AG09309 (cell line): ENCODE measurements around the gene HOXA13.

ENCODE experiments used
- DNase-seq: peaks from one replicate; pipeline ENCODE4 v3.0.0-alpha.2; 2010; ENCODE audit warnings: low read depth
- H3K4me3 ChIP-seq: 2 replicates; pipeline ENCODE4 v1.5.1; 2011; ENCODE audit warnings: mild to moderate bottlenecking, low read depth, low read length, moderate library complexity; ENCODE audit not compliant: control insufficient read depth
- TF ChIP-seq, protein P1 (sequence below): IDR thresholded peaks from 2 replicates; pipeline ENCODE4 v1.5.1; 2011; ENCODE audit warnings: mild to moderate bottlenecking, low read depth, low read length, inconsistent platforms; ENCODE audit not compliant: insufficient read depth, control insufficient read depth; ENCODE audit errors: missing control alignments

The HOXA13 gene

DNA sequence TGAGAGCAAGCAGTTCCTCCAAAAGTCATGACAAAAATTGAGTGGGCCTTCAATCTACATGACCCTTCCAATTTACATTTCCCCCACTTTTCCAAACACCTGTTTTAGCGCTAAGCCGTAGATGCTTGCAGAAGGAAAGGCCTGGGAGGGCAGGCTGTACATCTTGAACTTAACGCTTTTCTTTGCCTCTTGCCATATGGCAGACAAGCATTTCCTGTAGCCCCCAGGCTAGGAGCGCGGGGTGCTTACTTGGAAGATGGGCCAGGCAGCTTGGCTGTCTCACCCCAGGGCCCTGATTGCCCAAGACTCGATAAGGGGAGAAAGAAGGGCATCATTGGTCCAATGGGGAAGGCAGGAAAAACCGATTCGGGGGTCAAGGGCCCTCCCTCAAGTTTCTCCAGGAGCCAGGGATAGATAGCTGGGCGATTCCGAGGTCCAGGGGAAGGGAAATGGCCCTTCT is 27.5 kb downstream of the HOXA13 start:
- peak overlapping the region; percentile 87 for H3K4me3 ChIP-seq
- TF ChIP-seq, protein P1, sequence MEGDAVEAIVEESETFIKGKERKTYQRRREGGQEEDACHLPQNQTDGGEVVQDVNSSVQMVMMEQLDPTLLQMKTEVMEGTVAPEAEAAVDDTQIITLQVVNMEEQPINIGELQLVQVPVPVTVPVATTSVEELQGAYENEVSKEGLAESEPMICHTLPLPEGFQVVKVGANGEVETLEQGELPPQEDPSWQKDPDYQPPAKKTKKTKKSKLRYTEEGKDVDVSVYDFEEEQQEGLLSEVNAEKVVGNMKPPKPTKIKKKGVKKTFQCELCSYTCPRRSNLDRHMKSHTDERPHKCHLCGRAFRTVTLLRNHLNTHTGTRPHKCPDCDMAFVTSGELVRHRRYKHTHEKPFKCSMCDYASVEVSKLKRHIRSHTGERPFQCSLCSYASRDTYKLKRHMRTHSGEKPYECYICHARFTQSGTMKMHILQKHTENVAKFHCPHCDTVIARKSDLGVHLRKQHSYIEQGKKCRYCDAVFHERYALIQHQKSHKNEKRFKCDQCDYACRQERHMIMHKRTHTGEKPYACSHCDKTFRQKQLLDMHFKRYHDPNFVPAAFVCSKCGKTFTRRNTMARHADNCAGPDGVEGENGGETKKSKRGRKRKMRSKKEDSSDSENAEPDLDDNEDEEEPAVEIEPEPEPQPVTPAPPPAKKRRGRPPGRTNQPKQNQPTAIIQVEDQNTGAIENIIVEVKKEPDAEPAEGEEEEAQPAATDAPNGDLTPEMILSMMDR = no peak
- no peak for DNase-seq

DNA sequence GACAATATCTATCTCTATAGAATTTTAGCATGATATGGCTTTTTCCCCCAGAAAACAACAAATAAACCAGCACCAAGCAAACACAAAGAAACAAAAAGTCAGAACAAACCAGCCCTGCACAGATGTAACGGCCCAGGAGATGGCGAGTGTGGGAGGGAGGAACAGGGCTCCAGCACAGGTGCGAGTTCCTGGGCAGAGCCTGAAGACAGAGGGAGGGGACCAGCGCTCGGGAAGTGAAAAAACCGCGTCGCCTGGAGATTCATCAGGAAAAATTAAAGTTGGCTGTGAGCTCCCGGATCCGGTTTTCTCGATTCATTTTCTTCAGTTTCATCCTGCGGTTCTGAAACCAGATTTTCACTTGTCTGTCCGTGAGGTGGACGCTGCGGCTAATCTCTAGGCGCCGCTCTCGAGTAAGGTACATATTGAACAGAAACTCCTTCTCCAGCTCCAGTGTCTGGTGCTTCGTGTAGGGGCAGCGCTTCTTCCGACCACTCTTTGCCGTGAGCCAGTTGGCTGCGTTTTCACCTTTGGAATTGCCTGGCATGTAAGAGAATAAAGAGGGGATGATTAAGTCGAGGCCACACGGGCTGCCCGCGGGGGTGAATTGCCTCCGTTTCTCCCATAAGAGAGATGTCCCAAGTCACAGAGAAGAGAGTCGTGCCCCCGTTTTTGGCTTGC is 28.1 kb downstream of the HOXA13 start:
- H3K4me3 ChIP-seq = peak overlapping the region; percentile 87
- TF ChIP-seq, protein P1 = no peak
- DNase-seq = no peak

DNA sequence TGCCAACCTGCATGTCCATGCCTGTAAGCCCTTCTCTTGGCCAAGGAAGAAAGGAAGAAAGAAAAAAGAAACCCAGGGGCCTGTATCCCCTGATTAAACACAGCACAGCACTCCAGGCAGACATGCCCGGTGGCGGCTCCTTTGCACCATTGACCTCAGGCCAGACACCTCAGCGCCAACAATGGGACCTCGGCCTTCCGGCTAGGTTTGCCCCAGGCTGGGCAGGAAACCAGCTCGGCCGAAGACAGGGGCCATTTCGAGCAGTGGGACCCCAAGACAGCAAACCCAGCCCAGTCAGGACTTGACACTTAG is 28.6 kb downstream of the HOXA13 start:
- H3K4me3 ChIP-seq = peak overlapping the region; percentile 87
- no peak for DNase-seq
- TF ChIP-seq, protein P1 = no peak

DNA sequence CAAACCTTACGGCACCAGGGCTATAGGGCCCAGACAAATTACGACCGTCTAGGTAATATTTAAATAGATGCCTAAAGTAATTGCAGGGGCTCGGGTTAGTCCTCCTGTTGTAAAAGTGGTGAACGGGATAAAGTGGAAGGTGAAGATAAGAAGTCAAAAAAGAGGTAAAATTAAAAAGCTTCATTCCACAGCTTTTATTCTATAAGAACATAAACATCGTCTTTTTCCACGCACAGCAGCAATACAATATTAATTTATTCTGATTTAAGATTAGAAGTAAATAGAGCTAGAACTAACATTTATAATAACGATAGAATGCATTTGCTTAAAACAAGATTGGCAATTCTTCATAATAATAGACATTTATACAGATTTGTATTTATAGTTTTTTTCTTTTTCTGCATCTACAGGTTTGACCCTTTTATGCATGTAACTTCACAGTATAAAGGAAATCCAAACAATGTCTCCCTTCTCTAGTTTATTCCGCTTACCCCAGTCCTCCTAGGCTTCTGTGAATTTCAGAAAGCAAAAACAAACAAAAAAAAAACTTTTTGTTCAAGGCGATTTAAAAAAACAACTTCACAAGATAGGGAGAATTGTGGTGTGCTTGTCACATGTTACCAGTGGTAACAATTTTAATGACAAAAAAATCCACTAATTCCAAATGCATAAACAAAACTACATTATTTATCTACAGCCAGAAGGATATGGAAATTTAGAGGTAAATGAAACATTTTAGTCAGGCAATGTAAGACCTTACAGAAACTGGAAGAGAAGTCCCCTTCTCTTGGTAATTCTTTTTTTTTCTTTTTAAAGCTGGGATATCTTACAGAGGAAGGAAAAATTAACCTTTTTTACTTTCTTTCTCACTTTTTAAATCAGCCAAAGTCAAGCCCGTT is 29.2 kb downstream of the HOXA13 start:
- no peak for DNase-seq
- TF ChIP-seq, protein P1 = no peak
- peak overlapping the region; percentile 87 for H3K4me3 ChIP-seq

DNA sequence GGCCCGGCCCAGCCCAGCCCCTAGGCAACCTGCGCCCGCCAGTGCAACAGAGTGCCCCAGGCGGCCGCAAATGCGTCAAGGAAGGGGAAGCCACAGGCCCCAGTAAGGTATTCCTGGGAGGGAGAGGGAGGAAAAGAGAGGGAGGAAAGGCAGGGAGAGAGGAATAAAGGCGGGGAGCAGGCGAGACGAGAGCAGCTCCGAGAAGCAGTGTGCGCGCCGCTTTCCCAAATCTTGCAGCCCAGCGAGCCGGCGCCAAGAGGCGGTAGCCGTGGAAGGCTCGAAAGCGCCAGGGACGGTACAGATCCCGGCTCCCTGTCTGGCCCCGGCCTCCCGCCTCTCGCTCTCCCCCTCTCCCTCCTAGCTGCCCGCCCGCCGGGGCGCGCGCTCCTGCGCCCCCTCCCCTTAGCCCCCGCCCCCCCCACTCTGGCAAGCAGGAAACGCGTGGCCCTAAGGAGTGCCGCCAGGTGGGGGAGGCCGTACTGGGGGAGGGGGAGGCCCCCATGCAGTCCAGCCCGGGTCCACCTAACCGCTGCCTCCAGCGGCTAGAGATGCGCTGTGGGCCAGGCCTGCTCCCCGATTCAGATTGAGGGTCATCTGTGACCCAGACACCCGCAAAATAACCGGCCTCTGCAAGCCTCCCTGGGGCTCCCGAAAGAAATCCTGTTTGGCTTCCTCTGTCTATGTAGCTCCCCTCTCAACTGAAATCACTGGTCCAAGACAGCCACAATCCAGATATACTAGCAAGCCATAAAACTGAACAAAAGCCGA is 30.0 kb downstream of the HOXA13 start:
- no peak for DNase-seq
- peak overlapping the region; percentile 87 for H3K4me3 ChIP-seq
- TF ChIP-seq, protein P1 = no peak

DNA sequence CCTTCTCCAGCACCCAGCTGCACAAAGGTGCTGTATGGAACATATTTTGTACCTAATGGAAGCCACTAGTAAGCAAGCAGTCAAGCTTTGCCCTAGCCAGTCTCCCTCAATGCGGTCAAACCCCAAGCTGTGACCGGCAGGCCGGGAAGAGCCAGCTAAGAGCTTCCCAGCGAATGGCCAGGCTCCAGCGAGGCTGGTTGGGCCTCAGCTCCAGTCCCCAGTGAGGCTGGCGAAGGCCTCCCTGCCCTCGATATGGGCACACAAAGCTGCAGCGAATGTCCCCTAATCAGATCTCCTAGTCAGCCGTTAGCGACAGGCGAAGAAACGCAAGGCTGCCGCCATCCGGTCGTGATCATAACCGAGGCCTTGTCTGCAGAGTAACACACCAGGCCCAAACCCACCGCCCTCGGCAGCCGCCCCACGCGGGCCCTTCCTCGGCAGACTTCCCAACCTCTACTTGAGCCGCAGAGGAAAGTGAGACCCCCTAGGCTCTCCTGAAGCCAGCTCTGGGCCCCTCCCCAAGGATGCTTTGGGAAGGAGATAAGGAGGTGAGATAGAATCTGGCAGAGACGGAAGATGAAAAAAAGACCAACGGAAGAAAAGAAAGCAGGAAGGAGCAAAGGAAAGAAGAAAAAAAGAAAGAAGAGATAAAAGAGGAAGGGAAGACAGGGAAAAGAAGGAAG is 31.5 kb downstream of the HOXA13 start:
- H3K4me3 ChIP-seq = peak overlapping the region; percentile 87
- TF ChIP-seq, protein P1 = peak; percentile 6
- DNase-seq = no peak
